Ovary (tissue), 9 donors: ENCODE data around the gene SLC38A3. TPM values are rescaled to one million over a fixed set of nuclear protein-coding genes. Genes with fewer than 3 reads are reported as not detected.

Source experiments
- DNase-seq, 5 donors: peaks; one replicate each; pipeline ENCODE4 v3.0.0-alpha.2; 2019 to 2020
- H3K27ac ChIP-seq, 2 donors: fragments of 200-600 bp; one replicate each; pipeline versions ENCODE4 v1.5.1 to v1.8.0; 2019 to 2022
- H3K27me3 ChIP-seq: fragments of 200-600 bp; one replicate; pipeline ENCODE4 v1.8.0; 2022
- H3K36me3 ChIP-seq: fragments of 200-600 bp; sonication (generic); one replicate; pipeline ENCODE4 v1.5.1; 2019
- H3K4me1 ChIP-seq: one replicate; pipeline ENCODE4 v1.8.1; 2013; ENCODE audit warnings: mild to moderate bottlenecking, moderate library complexity; ENCODE audit not compliant: insufficient read depth
- H3K4me3 ChIP-seq: fragments of 200-600 bp; sonication (generic); one replicate; pipeline ENCODE4 v1.5.1; 2017
- H3K9me3 ChIP-seq, 2 donors: fragments of 200-600 bp in 1 of 2; sonication (generic) in 1 of 2; one replicate each; pipeline versions ENCODE4 v1.5.1 to v1.8.1; 2013 to 2019; ENCODE audit warnings: mild to moderate bottlenecking in 1 of 2, moderate library complexity in 1 of 2
- CTCF ChIP-seq, 3 donors: fragments of 450-650 bp in 2 of 3; fragments of 200-600 bp in 1 of 3; IDR thresholded peaks; one replicate each; pipeline versions ENCODE4 v1.5.1 to v1.8.0; 2016 to 2022; ENCODE audit warnings: antibody characterized with exemption in 3 of 3, mild to moderate bottlenecking in 1 of 3
- EP300 ChIP-seq: sonication (generic); formaldehyde crosslinking; IDR thresholded peaks from one replicate; pipeline ENCODE4 v1.6.1; 2017; ENCODE audit warnings: antibody characterized with exemption
- POLR2A ChIP-seq: fragments of 450-650 bp; IDR thresholded peaks from one replicate; pipeline ENCODE4 v1.6.1; 2017; ENCODE audit warnings: antibody characterized with exemption, mild to moderate bottlenecking, moderate library complexity
- WGBS, 3 donors: extraction: QIAGEN DNeasy Blood & Tissue Kit in 1 of 3; methylation state at CpG; one replicate each; pipeline versions ENCODE4 v1.1.5 to v1.1.7; 2013 to 2017; 5-methylcytosine and 5-hydroxymethylcytosine counted together
- intact Hi-C, 4 donors: fragments of 100-400 bp; cut with DNase I; formaldehyde crosslinking; loops; one replicate each; pipeline versions ENCODE4 v1.11.0 to v1.15.1; 2022 to 2023
- polyA plus RNA-seq, 2 donors: library from polyadenylated mRNA; stranded (reverse); fragments of 200-250 nt in 1 of 2; fragments of 350-450 nt in 1 of 2; fragmentation: Illumina TruSeq in 1 of 2; extraction: RNeasy Lipid Tissue Mini Kit (QIAGEN cat#74804) in 1 of 2; gene quantifications; one replicate each; pipeline ENCODE4 v1.2.3, GENCODE V29; 2013 to 2014
- total RNA-seq, 7 donors: library from RNA; depleted of rRNA in 2 of 7; stranded (reverse); fragments of >200 nt in 2 of 7; fragmentation: NEBNext Ultra II Directional in 3 of 7; extraction: Animal tissue kit (Norgen Biotek cat#: 25700) in 3 of 7; gene quantifications; one replicate each; pipeline versions ENCODE4 v1.1.0 to v1.2.4, GENCODE V29; 2016 to 2023
- donor health status: DM: no; HTN: no; CAD: no; lungs with moderate emphysema.
- donor health status: DM: no; HTN: no; CAD: no.
- donor health status: Bipolar disorder and iron deficiency.
- donor health status: DM: yes; HTN: yes; CAD: no.
- donor health status: DM: no; HTN: no; CAD: no.
- donor health status: DM: yes; HTN: yes; CAD: no.

SLC38A3 gene
- total and polyA plus RNA-seq, 9 donors = 1.6 to 10.9 (median 7.7) TPM

DNA sequence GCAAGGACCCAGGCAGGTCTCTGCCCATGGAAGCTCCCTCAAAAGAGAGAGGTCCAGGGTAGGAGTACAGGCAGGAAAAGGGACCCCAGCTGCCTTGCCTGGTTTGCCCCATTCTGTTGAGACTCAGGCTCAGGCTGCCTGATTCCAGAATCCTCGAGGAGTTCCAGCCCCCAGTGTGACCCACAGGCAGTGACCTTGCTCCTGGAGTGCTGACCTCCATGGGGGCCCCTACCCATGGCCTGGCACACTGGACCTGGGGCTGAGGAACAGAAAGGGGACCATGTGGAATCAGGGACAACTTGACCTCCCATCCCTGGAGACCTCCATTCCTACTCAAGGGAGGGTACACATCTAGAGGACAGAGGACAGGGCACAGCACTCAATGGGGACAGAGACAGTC is 60.5 kb downstream of the SLC38A3 start:
- Histone ChIP-seq H3K9me3 (no peaks in the 10 kb centered on the region), H3K4me1 (peaks cover 58% of the 10 kb centered on the region), H3K4me3 (no peak overlapping the region), H3K27me3 (no peaks in the 10 kb centered on the region), H3K36me3 (no peaks in the 10 kb centered on the region), H3K27ac (peak overlapping the region; percentile 62 to 99)
- intact Hi-C loops = loop anchor here in 1 of 4 donors (10.0 kb wide), 1 partner anchor 59 kb away; the partner anchor contains the start of genes HYAL2 and TUSC2
- 16 to 60% (median 32%) methylated on average over 1 of the region's 1 CpG for WGBS, 3 donors
- DNase-seq = peak in 1 of 5 donors; percentile 51
- TF ChIP-seq POLR2A = no peak
- TF ChIP-seq CTCF (IDR thresholded peaks at IDR 0.05) = no peak
- TF ChIP-seq EP300 = no peak

- Histone ChIP-seq H3K27me3 (no peaks in the 10 kb centered on the region), H3K9me3 (no peaks in the 10 kb centered on the region), H3K4me1 (peaks cover 53% of the 10 kb centered on the region), H3K27ac (peak overlapping the region; percentile 62 to 99), H3K36me3 (no peaks in the 10 kb centered on the region), H3K4me3 (no peak overlapping the region)
- TF ChIP-seq EP300 (no peak), POLR2A (no peak), CTCF (IDR thresholded peaks at IDR 0.05) (no peak)
- DNase-seq = peak in 3 of 5 donors; percentile 41 to 54 (median 43)
- WGBS, 3 donors = 72 to 75% (median 74%) methylated on average over 6 of the region's 6 CpGs
- intact Hi-C loops = loop anchor here in 1 of 4 donors (10.0 kb wide), 1 partner anchor 59 kb away; the partner anchor contains the start of genes HYAL2 and TUSC2
These were observed 60.9 kb downstream of the SLC38A3 start for GRCh38 chr3:50266017-50266416.

GRCh38 chr3:50266836-50267235 is 61.8 kb downstream of the SLC38A3 start:
- TF ChIP-seq EP300 (no peak), CTCF (IDR thresholded peaks at IDR 0.05) (no peak), POLR2A (no peak)
- H3K9me3 ChIP-seq = no peaks in the 10 kb centered on the region
- WGBS, 3 donors = 47 to 59% (median 52%) methylated on average over 6 to 7 of the region's 7 CpGs
- H3K4me1 ChIP-seq = peaks cover 48% of the 10 kb centered on the region
- intact Hi-C loops = loop anchor here in 1 of 4 donors (10.0 kb wide), 1 partner anchor 58 kb away; the partner anchor contains the start of genes HYAL2 and TUSC2
- no peaks in the 10 kb centered on the region for H3K36me3 ChIP-seq
- peak overlapping the region; percentile 42 for H3K4me3 ChIP-seq
- H3K27me3 ChIP-seq = no peaks in the 10 kb centered on the region
- H3K27ac ChIP-seq = peak overlapping the region; percentile 62 to 99
- peak in 2 of 5 donors; percentile 34 to 53 for DNase-seq

DNA sequence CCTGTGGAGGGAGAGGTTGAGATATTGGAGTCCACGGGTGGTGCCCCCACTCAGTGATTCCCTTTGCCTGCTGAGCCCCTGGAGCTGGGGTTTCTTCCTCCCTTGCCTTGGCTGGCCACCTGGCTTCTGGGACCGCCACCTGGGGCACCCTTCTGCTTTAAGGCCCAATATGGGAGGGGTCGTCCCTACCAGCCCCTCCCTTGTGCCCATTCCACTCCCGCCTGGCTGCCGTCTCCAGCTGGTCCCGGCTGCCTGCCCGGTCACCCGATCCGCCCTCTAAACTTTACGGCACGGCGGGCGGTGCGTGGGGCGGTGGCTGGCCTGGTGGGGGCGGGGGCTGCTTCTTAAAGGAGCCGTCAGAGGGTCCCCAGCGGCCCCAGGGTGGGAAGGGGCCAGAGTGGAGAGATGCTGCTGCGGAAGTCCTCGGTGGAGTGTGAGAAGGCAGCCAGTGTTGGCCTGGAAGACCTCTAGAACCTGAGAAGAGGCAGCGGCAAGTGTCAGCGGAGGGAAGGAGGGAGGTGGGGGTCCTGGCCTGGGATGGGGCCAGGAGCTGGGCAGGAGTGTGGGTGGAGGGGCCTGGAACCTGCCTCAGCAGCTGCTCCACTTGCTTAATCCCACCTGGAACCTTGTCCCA is 62.3 kb downstream of the SLC38A3 start:
- WGBS, 3 donors = 4 to 10% (median 5%) methylated on average over 15 to 22 of the region's 22 CpGs
- Histone ChIP-seq H3K4me3 (peak overlapping the region; percentile 42), H3K9me3 (no peaks in the 10 kb centered on the region), H3K27ac (peak overlapping the region; percentile 62 to 99), H3K4me1 (peaks cover 48% of the 10 kb centered on the region), H3K36me3 (no peaks in the 10 kb centered on the region), H3K27me3 (no peaks in the 10 kb centered on the region)
- intact Hi-C loops = loop anchor here in 1 of 4 donors (10.0 kb wide), 1 partner anchor 57 kb away; the partner anchor contains the start of genes HYAL2 and TUSC2
- no peak for TF ChIP-seq CTCF (IDR thresholded peaks at IDR 0.05)
- TF ChIP-seq POLR2A = no peak
- no peak for TF ChIP-seq EP300
- DNase-seq = peak; percentile 71 to 85 (median 78)
